ENCODE measurements around the gene GGN.
"Not testable (repeated sequence)": the region's sequence is repeated elsewhere in the genome, so short reads cannot be mapped to it uniquely, and the experiment has no call there.

GGN gene

GRCh38 chr19:38362076-38362945 lies 25.5 kb downstream of the GGN start:
- DNase-seq (ENCODE audit: low read depth) = peak; percentile 64

DNA sequence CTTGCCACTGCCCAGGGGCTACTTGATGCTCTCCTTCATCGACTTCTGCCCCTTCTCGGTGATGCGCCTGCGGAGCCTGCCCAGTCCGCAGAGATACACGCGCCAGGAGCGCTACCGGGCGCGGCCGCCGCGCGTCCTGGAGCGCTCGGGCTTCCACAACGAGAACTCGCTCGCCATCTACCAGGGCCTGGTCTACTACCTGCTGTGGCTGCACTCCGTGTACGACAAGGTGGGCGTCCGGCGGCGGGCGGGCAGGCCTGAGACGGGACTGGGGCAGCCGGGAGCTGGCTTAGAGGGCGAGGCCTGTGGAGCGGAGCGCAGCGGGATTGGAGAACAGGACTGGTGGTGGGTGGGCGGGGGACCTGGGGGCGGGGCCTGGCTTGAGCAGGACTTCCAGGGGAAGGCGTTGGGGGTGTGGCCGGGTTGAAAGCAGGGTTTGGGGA lies 26.2 kb downstream of the GGN start:
- peak; percentile 51 for DNase-seq (ENCODE audit: low read depth)

- DNase-seq (ENCODE audit: low read depth) = no peak
Measured at GRCh38 chr19:38360839-38361631, 26.8 kb downstream of the GGN start.

DNA sequence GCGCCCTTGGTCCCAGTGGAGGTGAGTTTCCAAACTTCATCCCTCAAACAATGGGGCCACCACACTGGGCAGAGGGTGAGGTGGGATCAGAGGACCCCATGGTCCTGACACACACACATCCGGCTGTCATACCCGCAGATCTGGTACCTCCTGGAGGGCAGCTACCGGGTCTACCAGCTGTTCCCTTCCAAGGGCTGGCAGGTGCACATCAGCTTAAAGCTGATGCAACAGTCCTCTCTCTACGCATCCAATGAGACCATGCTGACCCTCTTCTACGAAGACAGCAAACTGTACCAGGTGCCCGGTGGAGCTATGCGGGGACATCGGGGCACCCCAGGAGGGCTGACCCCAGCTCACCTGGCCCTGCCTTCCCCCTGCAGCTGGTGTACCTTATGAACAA lies 27.5 kb downstream of the GGN start:
- DNase-seq (ENCODE audit: low read depth) = no peak

DNA sequence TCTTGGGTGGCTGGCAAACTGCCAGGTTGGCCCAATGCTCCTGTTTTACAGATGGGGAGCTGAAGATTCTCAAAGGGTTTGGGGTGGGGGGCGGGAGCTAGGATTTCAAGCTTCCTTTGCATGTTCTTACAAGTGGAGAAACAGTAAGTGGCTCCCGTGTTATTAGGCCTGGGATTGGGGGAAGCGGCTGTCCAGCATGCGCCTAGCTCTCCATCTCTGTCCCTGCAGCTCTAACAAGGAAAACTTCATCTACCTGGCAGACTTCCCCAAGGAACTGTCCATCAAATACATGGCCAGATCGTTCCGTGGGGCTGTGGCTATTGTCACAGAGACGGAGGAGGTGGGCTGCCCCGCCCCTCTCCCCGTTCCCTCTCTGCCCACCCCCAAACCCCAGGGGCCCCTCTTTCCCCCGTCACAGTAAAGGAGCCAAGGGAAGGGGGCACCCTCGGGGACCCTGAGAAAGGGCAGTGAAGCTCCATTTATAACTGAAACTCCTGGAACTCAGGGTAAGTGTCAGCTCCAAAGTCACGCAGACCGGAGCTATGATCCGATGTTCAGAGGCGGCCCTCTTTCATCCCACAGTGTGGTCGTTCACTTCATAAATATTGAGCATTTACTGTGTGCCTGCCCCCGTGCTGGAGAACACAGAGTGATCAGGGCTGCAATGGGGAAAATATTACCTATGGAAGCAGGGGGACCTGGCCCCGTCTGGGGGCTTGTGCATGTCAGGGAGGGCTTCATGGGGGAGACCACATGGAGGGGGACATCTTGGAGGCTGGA lies 28.4 kb downstream of the GGN start:
- DNase-seq (ENCODE audit: low read depth) = no peak

- no peak for DNase-seq (ENCODE audit: low read depth)
Measured at GRCh38 chr19:38358071-38358470, 29.8 kb downstream of the GGN start.

GRCh38 chr19:38355728-38356725 lies 31.8 kb downstream of the GGN start:
- DNase-seq (ENCODE audit: low read depth) = no peak

GRCh38 chr19:38352611-38353010 lies 35.2 kb downstream of the GGN start:
- DNase-seq (ENCODE audit: low read depth) = no peak

- no peak for DNase-seq (ENCODE audit: low read depth)
Measured at GRCh38 chr19:38351865-38352395, 35.9 kb downstream of the GGN start.

GRCh38 chr19:38350883-38351282 lies 37.0 kb downstream of the GGN start:
- no peak for DNase-seq (ENCODE audit: low read depth)

GRCh38 chr19:38346837-38347236 lies 41.0 kb downstream of the GGN start:
- DNase-seq (ENCODE audit: low read depth) = no peak

GRCh38 chr19:38340927-38341326 lies 46.9 kb downstream of the GGN start:
- DNase-seq (ENCODE audit: low read depth) = no peak

- DNase-seq (ENCODE audit: low read depth) = not testable (repeated sequence)
Measured at GRCh38 chr19:38339011-38339410, 48.8 kb downstream of the GGN start.

GRCh38 chr19:38337360-38337653 lies 50.5 kb downstream of the GGN start:
- DNase-seq (ENCODE audit: low read depth) = no peak

DNA sequence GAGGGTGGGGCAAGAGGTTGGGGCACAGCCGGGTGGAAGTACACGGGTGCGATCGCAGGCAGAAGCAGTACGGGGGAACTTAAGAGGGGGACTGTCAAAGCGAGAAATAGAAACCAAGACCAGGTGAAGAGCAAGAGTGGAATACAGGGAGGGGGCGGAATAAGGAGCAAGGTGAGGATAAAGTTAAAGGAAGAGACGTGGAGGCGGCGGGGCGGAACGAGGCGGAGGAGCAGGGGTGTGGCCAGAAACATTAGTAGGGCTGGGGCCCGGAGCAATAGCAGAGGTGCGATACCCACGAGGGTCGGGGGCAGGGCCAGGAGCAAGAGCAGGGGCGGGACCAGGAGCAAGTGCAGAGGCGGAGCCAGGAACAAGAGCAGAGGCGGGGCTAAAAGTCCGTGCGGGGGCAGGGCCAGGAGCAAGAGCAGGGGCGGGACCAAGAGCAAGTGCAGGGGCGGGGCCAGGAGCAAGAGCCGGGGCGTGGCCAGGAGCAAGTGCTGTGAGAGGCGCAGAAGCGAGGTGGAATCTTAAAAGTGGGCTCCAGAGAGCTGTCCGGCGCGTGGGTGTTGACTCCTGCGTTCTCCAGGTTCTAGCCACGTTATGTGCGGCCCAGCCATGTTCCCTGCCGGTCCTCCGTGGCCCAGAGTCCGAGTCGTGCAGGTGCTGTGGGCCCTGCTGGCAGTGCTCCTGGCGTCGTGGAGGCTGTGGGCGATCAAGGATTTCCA lies 51.0 kb downstream of the GGN start:
- DNase-seq (ENCODE audit: low read depth) = peak; percentile 86

GRCh38 chr19:38335949-38336637 lies 51.7 kb downstream of the GGN start:
- DNase-seq (ENCODE audit: low read depth) = peak; percentile 89
